Activated T-helper 2 cell treated with anti-CD3 and anti-CD28 coated beads, Interferon-gamma antibody, Interleukin-2, Interleukin-4, amounts not matched to agents 10 μg/mL and 5 μg/mL and 100 μg/mL, durations not matched to agents 14 hours and 24 hours and 36 hours (primary cell): ENCODE data around the gene GHR. TPM values are rescaled to one million over a fixed set of nuclear protein-coding genes. Genes with fewer than 3 reads are reported as not detected.

Experiments
- DNase-seq: peaks from one replicate; pipeline ENCODE4 v3.0.0; 2021; ENCODE audit warnings: low spot score
- H3K27ac Mint-ChIP-seq: one replicate; pipeline ENCODE4 v1.8.0; 2021; ENCODE audit warnings: mixed read lengths
- H3K27me3 Mint-ChIP-seq: one replicate; pipeline ENCODE4 v1.8.0; 2021; ENCODE audit warnings: low read depth, mixed read lengths
- H3K36me3 Mint-ChIP-seq: one replicate; pipeline ENCODE4 v1.8.0; 2021; ENCODE audit warnings: low read depth, mixed read lengths
- H3K4me1 Mint-ChIP-seq: one replicate; pipeline ENCODE4 v1.8.0; 2021; ENCODE audit warnings: low read depth, mixed read lengths
- H3K4me3 Mint-ChIP-seq: one replicate; pipeline ENCODE4 v1.8.0; 2021; ENCODE audit warnings: low read depth, mild to moderate bottlenecking, moderate library complexity, mixed read lengths
- H3K9me3 Mint-ChIP-seq: one replicate; pipeline ENCODE4 v1.8.0; 2021; ENCODE audit warnings: mixed read lengths
- intact Hi-C: fragments of 100-400 bp; cut with micrococcal nuclease; formaldehyde crosslinking; loops from one replicate; pipeline ENCODE4 v1.15.1; 2023
- total RNA-seq: library from RNA; stranded (reverse); gene quantifications from 2 replicates; pipeline ENCODE4 v1.2.3, GENCODE V29; 2022

GHR gene
- total RNA-seq, 1 donor from 2014 or later, result not detected

DNA sequence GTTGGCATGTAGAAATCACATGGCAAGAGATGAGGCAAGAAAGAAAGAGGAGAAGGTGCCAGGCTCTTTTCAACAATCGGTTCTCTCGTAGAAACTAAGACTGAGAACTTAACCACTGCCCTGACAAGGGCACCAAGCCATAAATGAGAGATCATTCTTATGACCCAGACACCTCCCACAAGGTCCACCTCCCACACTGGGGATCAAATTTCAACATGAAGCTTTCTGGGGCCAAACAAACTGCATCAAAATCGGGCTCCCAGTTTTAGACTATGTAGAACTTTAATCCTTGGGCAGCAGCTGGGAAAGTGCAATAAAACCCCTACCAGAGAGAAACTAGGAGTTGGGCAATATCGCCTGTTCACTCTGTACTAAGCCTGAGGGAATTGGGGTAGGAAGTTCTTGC is 183.2 kb downstream of the GHR start:
- intact Hi-C loops, result no loop called here
- H3K4me1 Mint-ChIP-seq, result no peaks in the 10 kb centered on the region
- H3K4me3 Mint-ChIP-seq, result no peak overlapping the region
- no peak for DNase-seq
- no peaks in the 10 kb centered on the region for H3K9me3 Mint-ChIP-seq
- H3K27ac Mint-ChIP-seq, result no peak overlapping the region
- no peaks in the 10 kb centered on the region for H3K36me3 Mint-ChIP-seq
- H3K27me3 Mint-ChIP-seq, result peaks cover 8% of the 10 kb centered on the region

DNA sequence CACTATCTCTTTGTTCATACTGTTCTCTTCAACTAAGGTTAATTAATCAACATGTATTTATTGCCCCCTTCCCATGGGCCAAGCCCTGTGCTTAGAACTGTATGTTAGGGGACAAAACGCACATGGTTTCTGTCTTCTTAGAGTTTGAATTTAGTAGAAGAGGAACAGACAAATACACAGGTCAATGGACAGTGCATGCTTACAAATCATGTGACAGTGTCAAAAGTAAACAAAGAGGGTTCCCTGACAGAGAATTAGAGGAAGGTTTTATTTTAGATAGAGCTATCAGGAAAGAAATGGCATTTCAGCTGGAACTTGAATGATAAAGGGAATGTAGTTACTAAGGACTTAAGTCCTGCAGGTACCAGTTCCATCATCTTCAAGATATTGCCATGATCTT is 188.2 kb downstream of the GHR start:
- no peak overlapping the region for H3K4me3 Mint-ChIP-seq
- no peak for DNase-seq
- intact Hi-C loops, result no loop called here
- no peaks in the 10 kb centered on the region for H3K36me3 Mint-ChIP-seq
- no peaks in the 10 kb centered on the region for H3K4me1 Mint-ChIP-seq
- H3K9me3 Mint-ChIP-seq, result no peaks in the 10 kb centered on the region
- no peak overlapping the region for H3K27ac Mint-ChIP-seq
- H3K27me3 Mint-ChIP-seq, result peaks cover 20% of the 10 kb centered on the region

DNA sequence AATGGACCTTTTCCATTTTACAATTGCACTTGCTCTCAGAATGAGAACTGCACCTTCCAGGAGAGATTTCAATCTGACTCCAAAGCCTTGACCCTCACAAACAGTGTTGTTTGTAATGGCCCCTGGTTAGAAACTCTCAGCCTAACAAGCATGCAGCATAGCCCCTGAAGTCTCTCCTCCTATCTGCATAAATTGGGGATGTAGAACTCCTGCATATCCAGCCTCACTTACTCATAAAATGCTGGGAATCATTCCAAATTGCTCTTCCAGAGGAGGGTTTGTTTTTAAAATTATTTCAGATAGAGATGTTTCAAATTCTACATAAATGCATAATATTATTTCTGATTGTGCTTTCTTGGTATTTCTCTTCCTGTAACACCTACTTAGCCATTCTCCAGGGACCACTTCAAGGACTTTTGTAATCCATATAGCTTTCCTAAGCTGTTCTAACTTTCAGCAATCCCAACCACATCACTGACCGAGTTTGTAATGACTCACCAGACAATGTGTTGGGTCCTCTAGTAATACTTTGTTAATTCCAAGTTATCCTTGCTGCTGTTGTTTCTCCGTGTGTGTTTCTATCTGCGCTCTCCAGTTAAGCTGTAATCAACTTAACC is 189.6 kb downstream of the GHR start:
- peaks cover 18% of the 10 kb centered on the region for H3K27me3 Mint-ChIP-seq
- no peak overlapping the region for H3K27ac Mint-ChIP-seq
- intact Hi-C loops, result no loop called here
- H3K36me3 Mint-ChIP-seq, result no peaks in the 10 kb centered on the region
- H3K4me3 Mint-ChIP-seq, result no peak overlapping the region
- no peak for DNase-seq
- H3K4me1 Mint-ChIP-seq, result no peaks in the 10 kb centered on the region
- H3K9me3 Mint-ChIP-seq, result no peaks in the 10 kb centered on the region

DNA sequence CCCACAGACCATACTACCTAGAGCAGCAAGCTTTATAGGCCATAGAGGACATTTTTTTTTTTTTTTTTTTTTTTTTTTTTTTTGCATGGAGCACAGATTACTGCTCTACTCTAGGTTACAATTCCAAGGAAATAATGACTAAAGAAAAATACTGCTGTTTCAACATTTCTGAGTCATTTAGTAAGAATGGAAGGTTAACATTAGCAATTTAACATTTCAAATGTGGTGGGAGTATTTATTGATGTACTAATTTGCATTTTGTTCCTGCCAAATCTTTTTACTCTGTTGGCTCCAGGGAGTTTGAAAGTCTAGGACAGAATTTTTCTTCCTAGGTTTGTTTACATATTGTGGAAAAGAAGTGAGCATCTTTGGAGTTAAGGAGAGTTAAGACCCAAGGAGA is 191.3 kb downstream of the GHR start:
- DNase-seq, result no peak
- intact Hi-C loops, result no loop called here
- Mint-ChIP-seq H3K36me3 (no peaks in the 10 kb centered on the region), H3K4me3 (no peak overlapping the region), H3K27ac (no peak overlapping the region), H3K4me1 (no peaks in the 10 kb centered on the region), H3K27me3 (peaks cover 23% of the 10 kb centered on the region), H3K9me3 (no peaks in the 10 kb centered on the region)

DNA sequence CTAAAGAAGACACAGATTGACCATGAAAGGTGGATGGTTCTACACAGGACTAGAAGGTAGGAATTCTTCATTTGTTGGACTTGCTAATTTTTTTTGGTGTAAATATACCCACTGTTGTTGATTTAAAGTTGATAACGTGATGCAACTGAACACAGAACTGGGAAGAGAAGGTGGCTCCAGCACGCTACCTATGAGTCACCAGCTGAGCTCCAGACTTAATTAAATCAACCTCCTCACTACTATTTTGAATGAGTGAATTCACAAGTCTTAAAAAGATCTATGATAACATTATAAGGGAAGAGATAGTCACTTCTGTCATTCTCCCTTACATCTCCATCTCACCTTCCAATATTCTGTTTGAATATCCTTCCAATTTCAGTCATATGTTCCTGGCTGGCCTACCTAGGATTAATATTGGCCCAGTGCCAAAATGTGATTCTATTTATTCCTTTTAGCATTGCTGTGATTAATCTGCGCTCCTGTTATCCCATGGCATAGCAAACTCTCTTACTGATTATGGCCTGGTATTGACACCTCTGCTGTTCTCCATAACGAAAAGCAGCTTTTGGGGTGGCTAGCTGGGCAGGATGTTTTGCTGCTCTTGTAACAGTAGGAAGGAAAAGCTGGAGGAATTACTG is 197.5 kb downstream of the GHR start:
- no peak overlapping the region for H3K27ac Mint-ChIP-seq
- intact Hi-C loops, result no loop called here
- H3K36me3 Mint-ChIP-seq, result no peaks in the 10 kb centered on the region
- peaks cover 16% of the 10 kb centered on the region for H3K27me3 Mint-ChIP-seq
- no peak for DNase-seq
- H3K4me1 Mint-ChIP-seq, result no peaks in the 10 kb centered on the region
- H3K9me3 Mint-ChIP-seq, result no peaks in the 10 kb centered on the region
- H3K4me3 Mint-ChIP-seq, result no peak overlapping the region

DNA sequence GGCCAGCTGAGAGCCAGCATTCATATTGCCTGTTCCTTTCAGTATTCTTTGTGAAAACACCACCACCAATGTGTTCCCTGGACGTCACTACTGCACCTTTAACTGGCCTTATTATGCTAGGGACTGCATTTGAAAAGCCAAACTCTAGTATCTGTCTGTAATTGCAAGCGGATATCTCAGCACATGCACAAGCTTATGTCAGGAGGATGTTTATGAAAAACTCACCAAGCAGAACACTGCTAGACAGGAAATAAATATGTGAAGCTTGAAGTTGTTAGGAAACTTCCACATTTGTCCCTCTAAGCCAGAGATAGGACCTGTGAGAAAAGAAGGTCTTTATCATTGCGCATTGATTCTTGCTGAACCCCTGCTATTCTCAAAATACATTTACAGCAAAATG is 198.0 kb downstream of the GHR start:
- intact Hi-C loops, result no loop called here
- H3K9me3 Mint-ChIP-seq, result no peaks in the 10 kb centered on the region
- peaks cover 11% of the 10 kb centered on the region for H3K27me3 Mint-ChIP-seq
- DNase-seq, result no peak
- H3K27ac Mint-ChIP-seq, result no peak overlapping the region
- H3K4me3 Mint-ChIP-seq, result no peak overlapping the region
- H3K36me3 Mint-ChIP-seq, result no peaks in the 10 kb centered on the region
- no peaks in the 10 kb centered on the region for H3K4me1 Mint-ChIP-seq

DNA sequence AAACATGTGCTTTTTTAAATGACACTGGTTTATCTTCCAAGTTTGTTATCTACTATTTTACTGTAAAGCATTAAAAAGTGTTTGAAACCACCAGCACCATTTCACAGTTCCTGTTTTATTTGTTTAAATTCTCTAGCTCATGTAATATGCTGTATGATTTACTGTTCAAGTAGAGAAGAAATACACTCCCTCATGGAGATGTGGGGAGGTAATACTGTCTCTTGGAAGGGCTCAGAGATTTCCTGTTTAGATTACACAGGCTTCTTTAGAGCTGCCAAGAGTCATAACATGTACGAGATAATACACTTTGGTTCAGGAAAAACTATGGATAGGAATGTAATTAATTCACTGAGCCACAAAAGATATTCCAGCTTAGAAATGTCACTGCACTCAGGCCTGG is 198.4 kb downstream of the GHR start:
- Mint-ChIP-seq H3K4me3 (no peak overlapping the region), H3K9me3 (no peaks in the 10 kb centered on the region), H3K27ac (no peak overlapping the region), H3K4me1 (no peaks in the 10 kb centered on the region), H3K27me3 (peaks cover 9% of the 10 kb centered on the region), H3K36me3 (no peaks in the 10 kb centered on the region)
- intact Hi-C loops, result no loop called here
- DNase-seq, result no peak

DNA sequence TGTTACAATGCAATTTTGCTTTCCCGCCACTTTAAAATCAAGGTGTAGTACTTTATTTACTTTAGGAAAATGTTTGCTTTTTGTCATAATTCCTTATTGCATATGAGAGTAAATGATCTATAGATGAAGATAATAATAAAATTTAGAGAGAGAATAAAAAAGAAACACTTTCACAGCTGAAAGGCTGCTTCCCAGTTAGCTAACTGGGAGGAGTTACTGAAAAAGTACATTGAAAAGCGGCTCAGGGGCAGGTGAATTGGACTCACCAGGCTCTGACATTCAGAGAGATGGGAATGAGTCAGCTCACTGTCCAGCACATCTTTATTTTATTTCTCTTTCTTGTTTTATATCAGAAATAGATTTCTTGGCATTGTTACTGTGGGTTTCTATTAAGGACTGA is 201.7 kb downstream of the GHR start:
- no peak for DNase-seq
- intact Hi-C loops, result no loop called here
- H3K36me3 Mint-ChIP-seq, result no peaks in the 10 kb centered on the region
- H3K27me3 Mint-ChIP-seq, result peaks cover 2% of the 10 kb centered on the region
- no peak overlapping the region for H3K27ac Mint-ChIP-seq
- no peak overlapping the region for H3K4me3 Mint-ChIP-seq
- H3K9me3 Mint-ChIP-seq, result no peaks in the 10 kb centered on the region
- no peaks in the 10 kb centered on the region for H3K4me1 Mint-ChIP-seq

DNA sequence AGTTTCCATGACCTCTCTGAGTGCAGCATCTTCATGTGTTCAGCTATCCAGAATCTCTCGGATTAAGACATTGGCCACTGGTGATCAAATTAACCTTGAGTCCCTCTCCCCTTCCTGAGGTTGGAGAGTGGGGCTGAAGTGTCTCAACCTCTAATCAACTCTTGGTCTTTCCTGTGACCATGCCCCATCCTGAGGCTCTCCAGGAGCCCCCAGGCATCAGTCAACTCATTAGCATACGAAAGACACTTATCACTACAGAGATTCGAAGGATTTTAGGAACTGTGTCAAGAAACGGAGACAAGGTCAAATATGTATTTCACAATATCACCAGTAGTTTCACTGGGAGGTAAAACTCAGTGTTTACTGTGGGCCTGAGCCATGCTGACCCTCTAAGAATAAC is 203.2 kb downstream of the GHR start:
- no peak for DNase-seq
- H3K27ac Mint-ChIP-seq, result no peak overlapping the region
- no peaks in the 10 kb centered on the region for H3K9me3 Mint-ChIP-seq
- H3K4me3 Mint-ChIP-seq, result no peak overlapping the region
- intact Hi-C loops, result no loop called here
- no peaks in the 10 kb centered on the region for H3K36me3 Mint-ChIP-seq
- H3K4me1 Mint-ChIP-seq, result no peaks in the 10 kb centered on the region
- peaks cover 2% of the 10 kb centered on the region for H3K27me3 Mint-ChIP-seq

DNA sequence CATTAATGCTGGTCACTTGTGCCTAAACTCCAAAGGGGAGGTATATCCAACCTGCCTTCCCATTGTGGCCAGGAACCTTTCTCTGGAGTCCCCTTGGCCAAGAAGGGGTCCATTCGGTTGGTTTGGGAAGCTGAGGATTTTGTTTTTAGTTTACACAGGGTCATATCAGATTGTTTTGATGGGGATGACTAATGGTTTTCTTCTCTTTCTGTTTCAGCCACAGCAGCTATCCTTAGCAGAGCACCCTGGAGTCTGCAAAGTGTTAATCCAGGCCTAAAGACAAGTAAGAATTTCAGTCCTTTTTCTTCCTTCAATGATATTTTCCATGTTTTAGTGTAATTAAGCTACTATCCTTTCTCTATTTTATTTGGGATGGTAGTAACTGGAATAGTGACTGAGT is 205.6 kb downstream of the GHR start:
- no peak for DNase-seq
- no peaks in the 10 kb centered on the region for H3K36me3 Mint-ChIP-seq
- peaks cover 5% of the 10 kb centered on the region for H3K27me3 Mint-ChIP-seq
- intact Hi-C loops, result no loop called here
- H3K27ac Mint-ChIP-seq, result no peak overlapping the region
- H3K9me3 Mint-ChIP-seq, result no peaks in the 10 kb centered on the region
- H3K4me1 Mint-ChIP-seq, result no peaks in the 10 kb centered on the region
- no peak overlapping the region for H3K4me3 Mint-ChIP-seq

DNA sequence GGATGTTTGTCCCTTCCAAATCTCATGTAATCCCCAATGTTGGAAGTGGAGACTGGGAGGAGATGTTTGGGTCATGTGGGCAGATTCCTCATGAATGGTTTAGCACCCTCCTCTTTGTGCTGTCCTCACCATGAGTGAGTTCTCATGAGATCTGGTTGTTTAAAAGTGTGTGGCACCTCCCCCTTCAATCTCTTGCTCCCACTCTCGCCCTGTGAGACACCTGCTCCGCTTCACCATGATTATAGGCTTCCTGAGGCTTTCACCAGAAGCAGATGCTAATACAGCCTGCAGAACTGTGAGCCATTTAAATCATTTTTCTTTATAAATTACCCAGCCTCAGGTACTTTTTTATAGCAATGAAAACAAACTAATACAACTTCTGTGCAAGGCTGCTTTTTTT is 206.0 kb downstream of the GHR start:
- Mint-ChIP-seq H3K27me3 (peaks cover 5% of the 10 kb centered on the region), H3K27ac (no peak overlapping the region), H3K9me3 (no peaks in the 10 kb centered on the region), H3K4me3 (no peak overlapping the region), H3K4me1 (no peaks in the 10 kb centered on the region), H3K36me3 (no peaks in the 10 kb centered on the region)
- no peak for DNase-seq
- intact Hi-C loops, result no loop called here

DNA sequence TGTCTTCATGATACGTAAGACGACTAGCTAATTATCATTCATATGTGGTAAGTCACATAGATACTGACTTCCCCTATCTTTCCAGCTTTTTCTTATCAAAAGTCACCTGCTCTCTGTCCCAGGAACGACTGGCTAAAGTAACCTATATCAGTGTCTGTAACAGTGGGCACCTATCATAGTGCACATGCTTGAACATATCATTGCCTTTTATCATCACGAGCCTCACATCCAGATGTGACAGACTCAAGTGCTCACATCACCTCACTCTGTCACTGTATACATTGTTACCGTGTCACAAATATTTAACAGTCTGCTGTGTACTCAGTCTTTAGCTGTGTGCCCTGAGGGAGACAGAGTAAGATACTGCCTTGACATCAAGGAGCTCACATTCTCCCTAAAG is 208.0 kb downstream of the GHR start:
- no peak overlapping the region for H3K27ac Mint-ChIP-seq
- DNase-seq, result no peak
- H3K4me3 Mint-ChIP-seq, result no peak overlapping the region
- peaks cover 8% of the 10 kb centered on the region for H3K27me3 Mint-ChIP-seq
- H3K4me1 Mint-ChIP-seq, result no peaks in the 10 kb centered on the region
- H3K9me3 Mint-ChIP-seq, result no peaks in the 10 kb centered on the region
- intact Hi-C loops, result no loop called here
- H3K36me3 Mint-ChIP-seq, result no peaks in the 10 kb centered on the region

DNA sequence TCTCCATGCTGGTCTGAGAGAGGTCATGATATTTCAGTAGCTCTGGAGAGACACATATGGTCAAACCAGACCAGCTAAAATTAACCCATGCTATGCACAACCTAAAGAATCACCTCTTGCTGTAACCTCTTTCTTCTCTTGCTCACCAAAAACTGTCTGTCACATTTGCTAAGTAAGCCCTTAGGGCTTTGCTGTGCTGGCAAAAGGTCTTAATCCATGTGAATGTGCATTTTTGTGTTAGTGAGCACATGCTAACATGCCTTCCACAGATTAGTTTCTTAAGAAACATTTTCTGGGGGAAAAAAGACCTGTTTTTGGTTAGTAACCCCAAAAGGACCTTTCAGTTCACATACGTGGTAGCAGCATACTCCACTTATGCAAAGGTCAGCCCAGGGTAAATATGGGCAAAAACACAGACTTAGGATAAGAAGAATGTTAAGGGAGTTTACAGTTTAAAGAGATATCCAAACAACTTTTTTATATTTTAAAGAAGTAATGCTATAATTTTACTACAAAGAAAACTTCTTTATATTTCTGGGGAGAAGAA is 209.2 kb downstream of the GHR start:
- H3K4me3 Mint-ChIP-seq, result no peak overlapping the region
- H3K36me3 Mint-ChIP-seq, result no peaks in the 10 kb centered on the region
- intact Hi-C loops, result no loop called here
- H3K27me3 Mint-ChIP-seq, result peaks cover 8% of the 10 kb centered on the region
- no peak for DNase-seq
- no peaks in the 10 kb centered on the region for H3K9me3 Mint-ChIP-seq
- H3K27ac Mint-ChIP-seq, result no peak overlapping the region
- H3K4me1 Mint-ChIP-seq, result no peaks in the 10 kb centered on the region
